GM12878 (cell line): ENCODE results near the gene LRP1B. TPM values are rescaled to one million over a fixed set of nuclear protein-coding genes. Genes with fewer than 3 reads are reported as not detected.

Experiments used
- ATAC-seq: fragments of 200-7000 bp; cut with Tn5 transposase; 3 replicates; pipeline ENCODE4 v1.9.1; 2020; ENCODE audit warnings: mild to moderate bottlenecking, moderate library complexity
- BruUV-seq: library from RNA; stranded (reverse); fragments of 400-500 nt; replicated peaks from 2 replicates; lab custom pipeline; 2021; lab: Mats Ljungman, UMichigan
- CTCF ChIA-PET: fragments of 300-600 bp; sonication (Branson Sonifier 250); formaldehyde crosslinking; extraction: SDS; loops from one replicate; lab custom pipeline; 2021; ENCODE audit warnings: inconsistent platforms; lab: Yijun Ruan, JAX
- POLR2A ChIA-PET: fragments of 350-600 bp; formaldehyde crosslinking; extraction: SDS; loops from one replicate; lab custom pipeline; 2021; ENCODE audit warnings: inconsistent platforms; lab: Charles Lee
- RAD21 ChIA-PET: fragments of 300-600 bp; sonication (Branson Sonifier 250); formaldehyde crosslinking; loops from one replicate; lab custom pipeline; 2023; ENCODE audit warnings: antibody characterized with exemption; ENCODE audit not compliant: unreplicated experiment; lab: Charles Lee
- SMC1A ChIA-PET: fragments of 300-600 bp; sonication (Branson Sonifier 250); formaldehyde crosslinking; loops from one replicate; lab custom pipeline; 2023; ENCODE audit not compliant: unreplicated experiment, uncharacterized antibody; lab: Charles Lee
- DNase-seq: peaks from one replicate; pipeline ENCODE4 v3.0.0-alpha.2; 2011; ENCODE audit warnings: low read depth, low spot score
- FAIRE-seq: peaks from 3 replicates; lab custom pipeline; 2011; peaks lifted over from hg19 to GRCh38; lab: Jason Lieb, UNC
- H2AFZ ChIP-seq: 2 replicates; pipeline ENCODE4 v1.6.0; 2011; ENCODE audit warnings: low read depth, low read length, control low read depth; ENCODE audit not compliant: control insufficient read depth
- H3K27ac ChIP-seq: 2 replicates; pipeline ENCODE4 v1.5.1; 2011; ENCODE audit warnings: control low read depth; ENCODE audit not compliant: control insufficient read depth, insufficient read depth
- H3K27me3 ChIP-seq, 2 experiments: replicated peaks in 1 of 2; 2 replicates each; pipeline versions ENCODE4 v1.6.0 to v1.6.1; 2011; ENCODE audit warnings: low read length in 1 of 2; ENCODE audit not compliant: control insufficient read depth in 2 of 2, insufficient read depth in 2 of 2
- H3K36me3 ChIP-seq, 2 experiments: 2 replicates each; pipeline ENCODE4 v1.5.1; 2011; ENCODE audit warnings: low read length in 1 of 2; ENCODE audit not compliant: control insufficient read depth in 2 of 2, insufficient read depth in 2 of 2
- H3K4me1 ChIP-seq: 2 replicates; pipeline ENCODE4 v1.6.1; 2011; ENCODE audit warnings: mild to moderate bottlenecking, low read length, moderate library complexity, mixed read lengths; ENCODE audit not compliant: control insufficient read depth, insufficient read depth
- H3K4me2 ChIP-seq: 2 replicates; pipeline ENCODE4 v1.6.0; 2011; ENCODE audit warnings: control low read depth; ENCODE audit not compliant: control insufficient read depth, insufficient read depth
- H3K4me3 ChIP-seq: fragments of 200-600 bp; sonication (generic); 2 replicates; pipeline ENCODE4 v1.5.1; 2016
- H3K79me2 ChIP-seq: 2 replicates; pipeline ENCODE4 v1.6.0; 2011; ENCODE audit warnings: low read length; ENCODE audit not compliant: control insufficient read depth, insufficient read depth
- H3K9ac ChIP-seq: 2 replicates; pipeline ENCODE4 v1.8.0; 2011; ENCODE audit warnings: low read length, control low read depth, mixed read lengths; ENCODE audit not compliant: control insufficient read depth, insufficient read depth
- H3K9me3 ChIP-seq: replicated peaks from 3 replicates; pipeline ENCODE4 v1.5.1; 2011; ENCODE audit warnings: mild to moderate bottlenecking, low read length; ENCODE audit not compliant: control insufficient read depth, insufficient read depth
- H4K20me1 ChIP-seq: 2 replicates; pipeline ENCODE4 v1.6.0; 2011; ENCODE audit not compliant: control insufficient read depth, insufficient read depth
- BMI1 ChIP-seq: fragments of 450-650 bp; IDR thresholded peaks from 2 replicates; pipeline ENCODE4 v1.6.1; 2016; ENCODE audit warnings: mild to moderate bottlenecking, moderate library complexity, borderline replicate concordance
- EGR1 ChIP-seq, 2 experiments: IDR thresholded peaks; 1 replicate in 1 of 2; 2 replicates in 1 of 2; pipeline ENCODE4 v1.6.1; 2011 to 2012; ENCODE audit warnings: low read depth in 2 of 2, low read length in 2 of 2, borderline replicate concordance in 1 of 2, mild to moderate bottlenecking in 1 of 2, moderate library complexity in 1 of 2
- GABPA ChIP-seq: IDR thresholded peaks from 2 replicates; pipeline ENCODE4 v1.6.1; 2014; ENCODE audit warnings: antibody characterized with exemption, low read depth, mild to moderate bottlenecking, inconsistent platforms
- MEF2A ChIP-seq: IDR thresholded peaks from 2 replicates; pipeline ENCODE4 v1.6.1; 2011; ENCODE audit warnings: low read depth, mild to moderate bottlenecking, low read length, moderate library complexity; ENCODE audit not compliant: insufficient read depth
- NFIC ChIP-seq: IDR thresholded peaks from 2 replicates; pipeline ENCODE4 v1.6.1; 2012; ENCODE audit warnings: low read depth, mild to moderate bottlenecking, inconsistent platforms, low read length, moderate library complexity
- PAX5 ChIP-seq: IDR thresholded peaks from 2 replicates; pipeline ENCODE4 v1.6.1; 2011; ENCODE audit warnings: low read depth, low read length, borderline replicate concordance
- RELA ChIP-seq: fragments of 450-650 bp; IDR thresholded peaks from 2 replicates; pipeline ENCODE4 v1.8.0; 2014; ENCODE audit warnings: borderline replicate concordance; ENCODE audit not compliant: partially characterized antibody
- SMARCA5 ChIP-seq: fragments of 450-650 bp; IDR thresholded peaks from 2 replicates; pipeline ENCODE4 v1.6.1; 2017; ENCODE audit warnings: mild to moderate bottlenecking
- SMC3 ChIP-seq: IDR thresholded peaks from 2 replicates; pipeline ENCODE4 v1.6.1; 2011; ENCODE audit warnings: low read length, improper control_type of control experiment, borderline replicate concordance
- STAT3 ChIP-seq: IDR thresholded peaks from 2 replicates; pipeline ENCODE4 v1.6.1; 2011; ENCODE audit warnings: low read depth, low read length, improper control_type of control experiment
- SUPT20H ChIP-seq: IDR thresholded peaks from 2 replicates; pipeline ENCODE4 v1.6.1; 2011; ENCODE audit warnings: low read depth, mild to moderate bottlenecking, low read length, moderate library complexity, borderline replicate concordance; ENCODE audit not compliant: control insufficient read depth
- TAF1 ChIP-seq: IDR thresholded peaks from 2 replicates; pipeline ENCODE4 v1.6.1; 2011; ENCODE audit warnings: mild to moderate bottlenecking, low read depth, low read length, borderline replicate concordance
- TCF12 ChIP-seq: IDR thresholded peaks from 2 replicates; pipeline ENCODE4 v1.6.1; 2011; ENCODE audit warnings: low read depth, mild to moderate bottlenecking, low read length
- TCF3 ChIP-seq: IDR thresholded peaks from 2 replicates; pipeline ENCODE4 v1.6.1; 2012; ENCODE audit warnings: low read depth, mild to moderate bottlenecking, low read length, borderline replicate concordance; ENCODE audit not compliant: insufficient read depth
- WGBS: methylation state at CpG from one replicate; pipeline ENCODE4 v1.1.6; 2016; ENCODE audit warnings: low lambda C conversion rate; ENCODE audit not compliant: insufficient replicate concordance, insufficient coverage; ENCODE audit errors: missing lambda C conversion rate; 5-methylcytosine and 5-hydroxymethylcytosine counted together
- in situ Hi-C: fragments of 300-500 bp; cut with MboI; formaldehyde crosslinking; loops from 9 replicates; pipeline ENCODE4 v1.14.3; 2018; ENCODE audit warnings: mixed read lengths
- intact Hi-C: fragments of 100-400 bp; cut with micrococcal nuclease; formaldehyde crosslinking; loops from one replicate; pipeline ENCODE4 v1.14.2; 2022; ENCODE audit not compliant: unreplicated experiment
- polyA plus RNA-seq, 11 experiments: library from polyadenylated mRNA; depleted of rRNA in 4 of 11; unstranded in 6 of 11; stranded (reverse) in 5 of 11; fragments of >200 nt; fragmentation: Nextera tagmentation in 4 of 11; fragmentation: Illumina TruSeq in 1 of 11; extraction: Ambion mirVana in 4 of 11; extraction: Trizol in 1 of 11; gene quantifications; 1 replicate in 1 of 11; 2 replicates in 10 of 11; pipeline versions ENCODE4 v1.2.1 to v1.2.3, GENCODE V29; 2011 to 2016; ENCODE audit warnings: inconsistent platforms in 2 of 11, missing spikeins in 2 of 11, low read depth in 1 of 11
- total RNA-seq, 4 experiments: library from RNA; depleted of rRNA in 3 of 4; stranded (reverse); fragments of >200 nt in 3 of 4; fragmentation: Illumina TruSeq in 1 of 4; extraction: Trizol in 1 of 4; gene quantifications; 2 replicates each; pipeline versions ENCODE4 v1.2.1 to v1.2.3, GENCODE V29; 2013 to 2021
- TF ChIP-seq, protein P1 (sequence below): fragments of 450-650 bp; IDR thresholded peaks from 2 replicates; pipeline ENCODE4 v1.6.1; 2017; ENCODE audit warnings: low read depth, mild to moderate bottlenecking, moderate library complexity

The LRP1B gene
- total and polyA plus RNA-seq, 10 of the 15 experiments (the other 5 are each of a cell fraction or from before 2014, with no cell fraction given) = under 0.01 to 0.06 (median 0.03) TPM; not detected in 5

GRCh38 chr2:140362361-140362760, 1768.5 kb downstream of the LRP1B start:
- ChIA-PET POLR2A (no interaction called here), CTCF (no interaction called here), RAD21 (no interaction called here), SMC1A (interaction anchor here (0.7 to 1.0 kb wide), 2 partner anchors 12 to 284 kb away, joined by 3 read pairs; no protein-coding TSS in a partner anchor)
- Histone ChIP-seq H3K27ac (no peak overlapping the region), H3K27me3 (no peaks in the 10 kb centered on the region), H3K36me3 (no peaks in the 10 kb centered on the region), H2AFZ (no peak overlapping the region), H3K9ac (no peak overlapping the region), H3K4me2 (no peak overlapping the region), H3K4me3 (no peak overlapping the region), H4K20me1 (no peaks in the 10 kb centered on the region), H3K4me1 (no peaks in the 10 kb centered on the region), H3K9me3 (no peaks in the 10 kb centered on the region), H3K79me2 (no peaks in the 10 kb centered on the region)
- in situ Hi-C loops (no loop called here), intact Hi-C loops (no loop called here)
- DNase-seq (no peak), FAIRE-seq (no peak), ATAC-seq (no peak)
- BruUV-seq = no TSS peak
- TF ChIP-seq TCF3 (no peak), PAX5 (no peak), EGR1 (IDR thresholded peaks at IDR 0.05; ENCODE audit: borderline replicate concordance in 1 of 2, low read depth in 2 of 2, low read length in 2 of 2) (no peak), NFIC (no peak), SMARCA5 (no peak), TAF1 (no peak), RELA (no peak), BMI1 (no peak), GABPA (no peak), MEF2A (no peak), SUPT20H (no peak), STAT3 (no peak), SMC3 (no peak), TCF12 (no peak)
- TF ChIP-seq, protein P1, sequence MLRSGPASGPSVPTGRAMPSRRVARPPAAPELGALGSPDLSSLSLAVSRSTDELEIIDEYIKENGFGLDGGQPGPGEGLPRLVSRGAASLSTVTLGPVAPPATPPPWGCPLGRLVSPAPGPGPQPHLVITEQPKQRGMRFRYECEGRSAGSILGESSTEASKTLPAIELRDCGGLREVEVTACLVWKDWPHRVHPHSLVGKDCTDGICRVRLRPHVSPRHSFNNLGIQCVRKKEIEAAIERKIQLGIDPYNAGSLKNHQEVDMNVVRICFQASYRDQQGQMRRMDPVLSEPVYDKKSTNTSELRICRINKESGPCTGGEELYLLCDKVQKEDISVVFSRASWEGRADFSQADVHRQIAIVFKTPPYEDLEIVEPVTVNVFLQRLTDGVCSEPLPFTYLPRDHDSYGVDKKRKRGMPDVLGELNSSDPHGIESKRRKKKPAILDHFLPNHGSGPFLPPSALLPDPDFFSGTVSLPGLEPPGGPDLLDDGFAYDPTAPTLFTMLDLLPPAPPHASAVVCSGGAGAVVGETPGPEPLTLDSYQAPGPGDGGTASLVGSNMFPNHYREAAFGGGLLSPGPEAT = no peak
- WGBS = 100% methylated on average over 1 of the region's 1 CpG
